Measurements from ENCODE around the gene DCAF8.

The DCAF8 gene

DNA sequence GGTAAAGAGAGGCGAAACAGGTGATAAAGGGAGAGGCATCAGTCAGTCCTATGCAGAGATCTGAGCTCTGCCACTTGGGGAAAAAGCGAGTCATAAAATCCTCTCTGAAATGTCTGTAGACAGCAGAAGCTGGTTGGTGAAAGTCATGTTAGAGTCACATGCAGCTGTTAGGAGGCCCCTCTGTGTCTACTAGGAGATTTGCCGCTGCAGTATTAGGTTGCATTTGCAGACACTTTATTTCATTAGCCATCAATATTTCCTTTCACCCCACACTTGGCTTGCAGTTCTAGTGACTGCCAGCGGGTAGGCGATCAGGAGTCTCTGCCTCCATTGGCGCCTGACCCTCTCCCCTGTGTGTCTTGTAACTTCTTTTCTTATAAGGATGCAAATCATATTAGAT, 94.8 kb downstream of the DCAF8 start:
- no peaks in the 10 kb centered on the region for H3K36me3 ChIP-seq (ENCODE audit: control insufficient read depth, insufficient read depth, low read length)
- no peaks in the 10 kb centered on the region for H3K9me3 ChIP-seq (ENCODE audit: control insufficient read depth, insufficient read depth, low read length)
- peaks cover 15% of the 10 kb centered on the region; the same call in 1 of the 2 replicates for H3K27me3 ChIP-seq (ENCODE audit: control insufficient read depth, insufficient read depth, low read length)
- no peak overlapping the region for H3K9ac ChIP-seq (ENCODE audit: low read depth, low read length)
- no peak overlapping the region for H3K4me3 ChIP-seq (ENCODE audit: low read depth, low read length)
- H3K4me1 ChIP-seq (ENCODE audit: control insufficient read depth, insufficient read depth, low read length): peaks cover 50% of the 10 kb centered on the region
- H3K27ac ChIP-seq (ENCODE audit: low read depth, low read length): no peak overlapping the region

DNA sequence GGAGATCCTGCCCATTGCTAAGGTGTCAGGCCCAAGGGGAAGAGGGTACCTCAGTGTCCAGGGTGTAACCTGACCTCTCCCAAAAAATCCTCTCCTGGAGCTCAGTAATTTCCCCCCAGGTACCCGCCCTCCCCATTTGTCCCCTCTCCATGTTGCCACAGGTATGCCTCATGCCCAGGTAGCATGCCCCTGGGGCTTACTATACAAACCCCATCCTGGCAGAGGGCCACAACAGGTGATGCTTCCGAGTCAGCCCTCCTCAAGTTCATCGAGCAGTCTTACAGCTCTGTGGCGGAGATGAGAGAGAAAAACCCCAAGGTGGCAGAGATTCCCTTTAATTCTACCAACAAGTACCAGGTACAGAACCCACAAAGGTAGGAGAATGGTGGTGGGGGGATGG, 95.3 kb downstream of the DCAF8 start:
- Histone ChIP-seq H3K4me3 (ENCODE audit: low read depth, low read length) (no peak overlapping the region), H3K9me3 (ENCODE audit: control insufficient read depth, insufficient read depth, low read length) (no peaks in the 10 kb centered on the region), H3K4me1 (ENCODE audit: control insufficient read depth, insufficient read depth, low read length) (peaks cover 50% of the 10 kb centered on the region), H3K36me3 (ENCODE audit: control insufficient read depth, insufficient read depth, low read length) (no peaks in the 10 kb centered on the region), H3K9ac (ENCODE audit: low read depth, low read length) (no peak overlapping the region), H3K27me3 (ENCODE audit: control insufficient read depth, insufficient read depth, low read length) (peaks cover 14% of the 10 kb centered on the region; the same call in 1 of the 2 replicates), H3K27ac (ENCODE audit: low read depth, low read length) (no peak overlapping the region)

DNA sequence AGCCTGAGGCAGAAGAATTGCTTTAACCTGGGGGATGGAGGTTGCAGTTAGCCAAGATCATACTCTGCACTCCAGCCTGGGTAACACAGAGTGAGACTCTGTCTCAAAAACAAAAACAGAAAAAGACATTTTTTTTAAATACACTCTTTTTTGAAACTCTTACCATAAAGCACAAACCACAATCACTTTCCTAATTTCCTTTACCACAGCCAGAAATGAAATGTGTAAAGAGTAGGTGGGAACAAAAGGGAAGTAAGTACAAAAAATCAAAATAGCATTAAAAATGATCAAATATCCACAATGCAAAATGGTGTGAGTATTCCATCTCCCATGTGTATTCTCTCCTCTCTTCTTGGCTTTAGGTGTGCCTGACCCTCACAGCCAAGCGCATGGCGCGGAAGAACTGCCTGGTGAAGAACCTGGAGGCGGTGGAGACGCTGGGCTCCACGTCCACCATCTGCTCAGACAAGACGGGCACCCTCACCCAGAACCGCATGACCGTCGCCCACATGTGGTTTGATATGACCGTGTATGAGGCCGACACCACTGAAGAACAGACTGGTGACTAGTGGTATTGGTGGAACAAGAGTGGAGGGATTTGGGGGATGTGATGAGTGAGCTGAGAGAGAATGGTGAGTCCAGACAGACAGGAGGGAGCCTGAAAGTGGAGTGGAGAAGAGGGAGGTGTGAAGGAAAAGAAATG, 96.0 kb downstream of the DCAF8 start:
- no peak overlapping the region for H3K4me3 ChIP-seq (ENCODE audit: low read depth, low read length)
- H3K9ac ChIP-seq (ENCODE audit: low read depth, low read length): no peak overlapping the region
- peaks cover 45% of the 10 kb centered on the region for H3K4me1 ChIP-seq (ENCODE audit: control insufficient read depth, insufficient read depth, low read length)
- H3K27me3 ChIP-seq (ENCODE audit: control insufficient read depth, insufficient read depth, low read length): 0 out of 2 replicates have a peak, but pooled peaks cover 10% of the 10 kb centered on the region
- no peaks in the 10 kb centered on the region for H3K9me3 ChIP-seq (ENCODE audit: control insufficient read depth, insufficient read depth, low read length)
- H3K27ac ChIP-seq (ENCODE audit: low read depth, low read length): no peak overlapping the region
- no peaks in the 10 kb centered on the region for H3K36me3 ChIP-seq (ENCODE audit: control insufficient read depth, insufficient read depth, low read length)
